DOHH2 (cell line): ENCODE results near the gene KAT2B.

Experiments used
- H3F3A ChIP-seq: fragments of 200-600 bp; sonication (generic), shearing (Covaris generic); 2 replicates; pipeline ENCODE4 v1.6.0; 2016; ENCODE audit warnings: antibody characterized with exemption, mild to moderate bottlenecking; ENCODE audit not compliant: control insufficient read depth, insufficient read depth
- H3K27ac ChIP-seq: fragments of 200-600 bp; sonication (generic); 2 replicates; pipeline ENCODE4 v1.5.1; 2014; ENCODE audit warnings: low read depth, mild to moderate bottlenecking, low read length, moderate library complexity
- H3K27me3 ChIP-seq: fragments of 200-600 bp; sonication (generic); 2 replicates; pipeline ENCODE4 v1.6.1; 2014; ENCODE audit warnings: mild to moderate bottlenecking, low read length, mixed read lengths; ENCODE audit not compliant: control insufficient read depth
- H3K36me3 ChIP-seq: fragments of 200-600 bp; sonication (generic); 2 replicates; pipeline ENCODE4 v1.6.1; 2014; ENCODE audit warnings: mild to moderate bottlenecking, low read length, moderate library complexity, mixed read lengths; ENCODE audit not compliant: control insufficient read depth
- H3K4me1 ChIP-seq: fragments of 200-600 bp; sonication (generic); 2 replicates; pipeline ENCODE4 v1.6.1; 2014; ENCODE audit warnings: mild to moderate bottlenecking, low read length, mixed read lengths; ENCODE audit not compliant: control insufficient read depth
- H3K4me2 ChIP-seq: fragments of 200-600 bp; sonication (generic); 2 replicates; pipeline ENCODE4 v1.6.0; 2014; ENCODE audit warnings: mild to moderate bottlenecking, low read length, moderate library complexity
- H3K4me3 ChIP-seq: fragments of 200-600 bp; sonication (generic); 2 replicates; pipeline ENCODE4 v1.5.1; 2014; ENCODE audit warnings: mild to moderate bottlenecking, low read length, mixed read lengths
- H3K79me2 ChIP-seq: fragments of 200-600 bp; sonication (generic); 2 replicates; pipeline ENCODE4 v1.6.1; 2014; ENCODE audit warnings: mild to moderate bottlenecking, low read length, mixed read lengths; ENCODE audit not compliant: control insufficient read depth
- H3K9me2 ChIP-seq: fragments of 200-600 bp; sonication (generic); replicated peaks from 2 replicates; pipeline ENCODE4 v1.6.1; 2014; ENCODE audit warnings: mild to moderate bottlenecking, low read length, mixed read lengths; ENCODE audit not compliant: control insufficient read depth
- H3K9me3 ChIP-seq: fragments of 200-600 bp; sonication (generic); 2 replicates; pipeline ENCODE4 v1.6.1; 2014; ENCODE audit warnings: antibody characterized with exemption, low read length, mixed read lengths; ENCODE audit not compliant: control insufficient read depth, insufficient read depth
- H4K20me1 ChIP-seq: fragments of 200-600 bp; sonication (generic); 2 replicates; pipeline ENCODE4 v1.6.0; 2014; ENCODE audit warnings: low read depth, mild to moderate bottlenecking, antibody characterized with exemption, low read length, moderate library complexity; ENCODE audit not compliant: control insufficient read depth, insufficient read depth
- EZH2phosphoT487 ChIP-seq: fragments of 200-600 bp; sonication (generic); IDR thresholded peaks from 2 replicates; pipeline ENCODE4 v1.6.1; 2017; ENCODE audit warnings: borderline replicate concordance, mild to moderate bottlenecking, antibody characterized with exemption, low read length, moderate library complexity, mixed read lengths
- TF ChIP-seq, protein P1 (sequence below): fragments of 200-600 bp; sonication (generic); IDR thresholded peaks from one replicate; pipeline ENCODE4 v1.5.1; 2014; ENCODE audit warnings: antibody characterized with exemption, mild to moderate bottlenecking, low read depth, low read length; ENCODE audit not compliant: poor library complexity, severe bottlenecking

Gene KAT2B

DNA sequence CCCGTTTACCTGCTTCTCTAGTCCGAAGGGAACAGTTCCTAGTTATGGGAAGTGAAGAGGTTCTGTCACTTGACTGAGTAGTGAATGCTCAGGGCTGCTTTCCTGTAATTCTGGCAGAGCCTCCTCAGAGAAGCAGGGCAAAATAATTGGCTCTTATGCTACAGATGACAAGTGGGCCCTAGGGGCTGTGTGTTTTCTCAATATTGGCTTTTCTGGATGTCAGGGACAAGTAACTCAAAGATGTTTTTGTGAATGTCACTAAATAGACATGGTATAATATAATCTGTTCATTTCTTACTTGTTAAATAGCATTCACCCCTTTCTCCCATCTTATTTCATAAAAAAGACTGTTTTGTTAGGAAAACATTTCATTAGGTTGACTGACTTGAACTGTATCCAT is 105.6 kb downstream of the KAT2B start:
- Histone ChIP-seq H3K79me2 (no peaks in the 10 kb centered on the region), H4K20me1 (no peaks in the 10 kb centered on the region), H3K4me3 (no peak overlapping the region), H3K9me3 (no peaks in the 10 kb centered on the region), H3F3A (no peaks in the 10 kb centered on the region), H3K9me2 (no peaks in the 10 kb centered on the region), H3K27ac (no peak overlapping the region), H3K4me2 (no peak overlapping the region), H3K4me1 (no peaks in the 10 kb centered on the region), H3K27me3 (no peaks in the 10 kb centered on the region), H3K36me3 (peaks cover 8% of the 10 kb centered on the region; the same call in 1 of the 2 replicates)
- no peak for TF ChIP-seq EZH2phosphoT487
- TF ChIP-seq, protein P1, sequence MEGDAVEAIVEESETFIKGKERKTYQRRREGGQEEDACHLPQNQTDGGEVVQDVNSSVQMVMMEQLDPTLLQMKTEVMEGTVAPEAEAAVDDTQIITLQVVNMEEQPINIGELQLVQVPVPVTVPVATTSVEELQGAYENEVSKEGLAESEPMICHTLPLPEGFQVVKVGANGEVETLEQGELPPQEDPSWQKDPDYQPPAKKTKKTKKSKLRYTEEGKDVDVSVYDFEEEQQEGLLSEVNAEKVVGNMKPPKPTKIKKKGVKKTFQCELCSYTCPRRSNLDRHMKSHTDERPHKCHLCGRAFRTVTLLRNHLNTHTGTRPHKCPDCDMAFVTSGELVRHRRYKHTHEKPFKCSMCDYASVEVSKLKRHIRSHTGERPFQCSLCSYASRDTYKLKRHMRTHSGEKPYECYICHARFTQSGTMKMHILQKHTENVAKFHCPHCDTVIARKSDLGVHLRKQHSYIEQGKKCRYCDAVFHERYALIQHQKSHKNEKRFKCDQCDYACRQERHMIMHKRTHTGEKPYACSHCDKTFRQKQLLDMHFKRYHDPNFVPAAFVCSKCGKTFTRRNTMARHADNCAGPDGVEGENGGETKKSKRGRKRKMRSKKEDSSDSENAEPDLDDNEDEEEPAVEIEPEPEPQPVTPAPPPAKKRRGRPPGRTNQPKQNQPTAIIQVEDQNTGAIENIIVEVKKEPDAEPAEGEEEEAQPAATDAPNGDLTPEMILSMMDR, result no peak

DNA sequence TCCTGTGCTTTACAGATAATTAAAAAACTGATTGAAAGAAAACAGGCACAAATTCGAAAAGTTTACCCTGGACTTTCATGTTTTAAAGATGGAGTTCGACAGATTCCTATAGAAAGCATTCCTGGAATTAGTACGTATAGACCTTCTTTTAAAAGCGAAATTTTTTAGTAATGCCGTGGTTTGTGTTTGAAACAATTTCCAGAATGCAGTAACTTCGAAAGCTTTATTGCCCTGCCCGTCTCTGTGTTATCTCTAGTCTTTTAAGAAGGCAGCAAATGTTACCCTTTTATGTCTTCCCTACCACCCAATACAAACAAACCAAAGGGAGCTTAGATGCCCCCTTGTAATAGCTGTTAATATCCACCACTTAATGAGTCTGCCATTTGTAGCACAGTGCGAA is 106.1 kb downstream of the KAT2B start:
- no peak overlapping the region for H3K27ac ChIP-seq
- H3F3A ChIP-seq, result no peaks in the 10 kb centered on the region
- no peaks in the 10 kb centered on the region for H3K9me3 ChIP-seq
- H3K4me1 ChIP-seq, result no peaks in the 10 kb centered on the region
- no peak overlapping the region for H3K4me3 ChIP-seq
- no peak for TF ChIP-seq EZH2phosphoT487
- TF ChIP-seq, protein P1, result no peak
- H3K4me2 ChIP-seq, result no peak overlapping the region
- no peaks in the 10 kb centered on the region for H3K79me2 ChIP-seq
- H3K27me3 ChIP-seq, result no peaks in the 10 kb centered on the region
- H3K36me3 ChIP-seq, result 0 out of 2 replicates have a peak, but pooled peaks cover 4% of the 10 kb centered on the region
- H4K20me1 ChIP-seq, result no peaks in the 10 kb centered on the region
- H3K9me2 ChIP-seq, result no peaks in the 10 kb centered on the region

DNA sequence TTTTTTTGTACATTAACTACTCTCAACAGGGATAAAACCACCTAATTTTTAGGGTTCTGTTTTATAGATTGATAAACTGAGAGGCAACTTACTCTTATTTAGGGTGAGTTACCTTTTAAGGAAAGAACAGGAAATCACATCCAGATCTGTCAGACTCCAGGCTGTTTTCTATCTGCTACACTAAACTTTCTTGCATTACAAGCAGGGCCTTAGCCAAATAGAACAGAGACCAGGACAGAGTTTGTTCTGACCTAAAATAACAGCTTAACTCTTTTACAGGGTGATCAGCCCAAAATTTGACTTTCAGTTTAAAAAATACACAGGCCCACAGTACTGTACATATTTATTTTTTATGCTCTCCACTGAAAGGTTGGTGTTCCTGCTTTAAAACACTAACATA is 107.1 kb downstream of the KAT2B start:
- TF ChIP-seq, protein P1, result no peak
- H3K79me2 ChIP-seq, result no peaks in the 10 kb centered on the region
- no peaks in the 10 kb centered on the region for H3F3A ChIP-seq
- no peaks in the 10 kb centered on the region for H3K9me3 ChIP-seq
- no peaks in the 10 kb centered on the region for H4K20me1 ChIP-seq
- 0 out of 2 replicates have a peak, but pooled peaks cover 3% of the 10 kb centered on the region for H3K36me3 ChIP-seq
- H3K27me3 ChIP-seq, result no peaks in the 10 kb centered on the region
- no peak overlapping the region for H3K4me2 ChIP-seq
- H3K4me3 ChIP-seq, result no peak overlapping the region
- H3K27ac ChIP-seq, result no peak overlapping the region
- no peaks in the 10 kb centered on the region for H3K9me2 ChIP-seq
- H3K4me1 ChIP-seq, result no peaks in the 10 kb centered on the region

GRCh38 chr3:20148466-20148865 is 108.2 kb downstream of the KAT2B start:
- H3K9me3 ChIP-seq, result no peaks in the 10 kb centered on the region
- TF ChIP-seq, protein P1, result no peak
- no peak for TF ChIP-seq EZH2phosphoT487
- no peaks in the 10 kb centered on the region for H3K9me2 ChIP-seq
- H3K27ac ChIP-seq, result no peak overlapping the region
- H3K79me2 ChIP-seq, result no peaks in the 10 kb centered on the region
- no peaks in the 10 kb centered on the region for H3K4me1 ChIP-seq
- no peaks in the 10 kb centered on the region for H3F3A ChIP-seq
- H3K4me3 ChIP-seq, result no peak overlapping the region
- no peak overlapping the region for H3K4me2 ChIP-seq
- H3K27me3 ChIP-seq, result no peaks in the 10 kb centered on the region
- H3K36me3 ChIP-seq, result peaks cover 7% of the 10 kb centered on the region
- H4K20me1 ChIP-seq, result no peaks in the 10 kb centered on the region
